Psoas muscle (tissue), 8 donors: Measurements from ENCODE around the gene RSKR. TPM values are rescaled to one million over a fixed set of nuclear protein-coding genes. Genes with fewer than 3 reads are reported as not detected.
A peak's percentile ranks its signal among the peaks of the same experiment; 100 is the strongest.

ENCODE experiments used
- ATAC-seq, 4 donors: fragments of 200-7000 bp; cut with Tn5 transposase; one replicate each; pipeline ENCODE4 v1.9.1; 2020; ENCODE audit warnings: moderate library complexity in 3 of 4, mild to moderate bottlenecking in 2 of 4
- DNase-seq, 2 donors: peaks; one replicate each; pipeline ENCODE4 v3.0.0-alpha.2; 2020
- H3K27ac ChIP-seq: fragments of 200-600 bp; one replicate; pipeline ENCODE4 v1.8.0; 2022
- H3K27me3 ChIP-seq, 3 donors: fragments of 200-600 bp in 1 of 3; one replicate each; pipeline versions ENCODE4 v1.6.1 to v1.8.0; 2013 to 2022; ENCODE audit warnings: low read length in 2 of 3, mild to moderate bottlenecking in 2 of 3, moderate library complexity in 1 of 3; ENCODE audit not compliant: insufficient read depth in 3 of 3
- H3K36me3 ChIP-seq, 2 donors: fragments of 200-600 bp in 1 of 2; one replicate each; pipeline versions ENCODE4 v1.6.1 to v1.8.0; 2013 to 2022; ENCODE audit warnings: low read depth in 1 of 2, mild to moderate bottlenecking in 1 of 2, moderate library complexity in 1 of 2; ENCODE audit not compliant: insufficient read depth in 1 of 2
- H3K4me1 ChIP-seq: fragments of 200-600 bp; one replicate; pipeline ENCODE4 v1.8.0; 2022
- H3K4me3 ChIP-seq: fragments of 200-600 bp; one replicate; pipeline ENCODE4 v1.8.0; 2022; ENCODE audit warnings: mild to moderate bottlenecking
- H3K9me3 ChIP-seq: fragments of 200-600 bp; one replicate; pipeline ENCODE4 v1.8.0; 2022
- WGBS, 3 donors: extraction: QIAGEN DNeasy Blood & Tissue Kit; methylation state at CpG; one replicate each; pipeline versions ENCODE4 v1.1.6 to v1.1.7; 2013; 5-methylcytosine and 5-hydroxymethylcytosine counted together
- intact Hi-C, 2 donors: fragments of 100-400 bp; cut with DNase I; formaldehyde crosslinking; loops; one replicate each; pipeline versions ENCODE4 v1.11.0 to v1.14.2; 2022
- polyA plus RNA-seq, 3 donors: library from polyadenylated mRNA; stranded (reverse); fragments of 200-250 nt; gene quantifications; one replicate each; pipeline ENCODE4 v1.2.3, GENCODE V29; 2013
- total RNA-seq, 4 donors: library from RNA; stranded (reverse); fragmentation: NEBNext Ultra II Directional in 2 of 4; extraction: Animal tissue kit (Norgen Biotek cat#: 25700) in 2 of 4; gene quantifications; one replicate each; pipeline versions ENCODE4 v1.2.1 to v1.2.4, GENCODE V29; 2021 to 2023
- TF ChIP-seq, protein P1 (sequence below): fragments of 200-600 bp; IDR thresholded peaks from one replicate; pipeline ENCODE4 v1.8.0; 2022; ENCODE audit warnings: antibody characterized with exemption
- donor health status: healthy with polysubstance abuse.
- donor health status: DM: no; HTN: no; CAD: no; lungs with moderate emphysema.
- donor health status: Bipolar disorder and iron deficiency.
- donor health status: healthy.
- donor health status: DM: yes; HTN: yes; CAD: no.
- donor health status: DM: no; HTN: no; CAD: no.
- donor health status: DM: no; HTN: no; CAD: no.
- donor health status: DM: yes; HTN: yes; CAD: no.

Gene RSKR
- total and polyA plus RNA-seq, 7 donors = 2.0 to 7.6 (median 4.3) TPM

DNA sequence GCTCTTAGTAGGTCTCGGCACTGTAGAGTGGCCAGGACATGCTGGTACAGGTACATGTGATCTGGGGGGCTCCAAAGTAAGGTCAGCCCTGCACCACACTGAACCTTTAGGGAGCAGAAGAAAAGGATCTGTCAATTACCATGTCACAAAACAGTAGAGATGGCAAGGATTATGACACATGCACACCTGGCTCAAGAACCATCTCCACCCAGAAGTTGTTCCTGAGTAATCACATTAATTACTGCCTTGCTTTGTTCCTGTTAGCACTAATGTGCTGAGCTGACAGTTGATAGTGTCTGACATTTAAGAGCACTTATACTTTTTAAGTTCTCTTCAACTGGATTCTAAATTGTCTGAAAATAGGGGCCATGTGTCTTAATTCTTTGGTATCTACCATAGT lies 21.5 kb upstream of the RSKR start:
- H3K36me3 ChIP-seq = peaks cover 44 to 100% of the 10 kb centered on the region in 2 donors
- intact Hi-C loops = no loop called here
- WGBS, 3 donors = 88 to 100% (median 93%) methylated on average over 1 of the region's 1 CpG

GRCh38 chr17:28634206-28634865 lies 20.4 kb upstream of the RSKR start:
- Histone ChIP-seq H3K4me1 (no peaks in the 10 kb centered on the region), H3K36me3 (peaks cover 41 to 100% of the 10 kb centered on the region in 2 donors), H3K4me3 (no peak overlapping the region), H3K27me3 (no peaks in the 10 kb centered on the region), H3K27ac (no peak overlapping the region), H3K9me3 (no peaks in the 10 kb centered on the region)
- 85 to 89% (median 86%) methylated on average over 14 of the region's 14 CpGs for WGBS, 3 donors
- TF ChIP-seq, protein P1, sequence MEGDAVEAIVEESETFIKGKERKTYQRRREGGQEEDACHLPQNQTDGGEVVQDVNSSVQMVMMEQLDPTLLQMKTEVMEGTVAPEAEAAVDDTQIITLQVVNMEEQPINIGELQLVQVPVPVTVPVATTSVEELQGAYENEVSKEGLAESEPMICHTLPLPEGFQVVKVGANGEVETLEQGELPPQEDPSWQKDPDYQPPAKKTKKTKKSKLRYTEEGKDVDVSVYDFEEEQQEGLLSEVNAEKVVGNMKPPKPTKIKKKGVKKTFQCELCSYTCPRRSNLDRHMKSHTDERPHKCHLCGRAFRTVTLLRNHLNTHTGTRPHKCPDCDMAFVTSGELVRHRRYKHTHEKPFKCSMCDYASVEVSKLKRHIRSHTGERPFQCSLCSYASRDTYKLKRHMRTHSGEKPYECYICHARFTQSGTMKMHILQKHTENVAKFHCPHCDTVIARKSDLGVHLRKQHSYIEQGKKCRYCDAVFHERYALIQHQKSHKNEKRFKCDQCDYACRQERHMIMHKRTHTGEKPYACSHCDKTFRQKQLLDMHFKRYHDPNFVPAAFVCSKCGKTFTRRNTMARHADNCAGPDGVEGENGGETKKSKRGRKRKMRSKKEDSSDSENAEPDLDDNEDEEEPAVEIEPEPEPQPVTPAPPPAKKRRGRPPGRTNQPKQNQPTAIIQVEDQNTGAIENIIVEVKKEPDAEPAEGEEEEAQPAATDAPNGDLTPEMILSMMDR = no peak
- ATAC-seq = no peak
- no peak for DNase-seq
- intact Hi-C loops = no loop called here

More for the DNA sequence above, 21.5 kb upstream of the RSKR start:
- H3K4me1 ChIP-seq = no peaks in the 10 kb centered on the region
- no peak for DNase-seq
- TF ChIP-seq, protein P1 = no peak
- H3K9me3 ChIP-seq = no peaks in the 10 kb centered on the region
- no peak overlapping the region for H3K4me3 ChIP-seq
- H3K27me3 ChIP-seq = no peaks in the 10 kb centered on the region
- no peak for ATAC-seq
- H3K27ac ChIP-seq = no peak overlapping the region

DNA sequence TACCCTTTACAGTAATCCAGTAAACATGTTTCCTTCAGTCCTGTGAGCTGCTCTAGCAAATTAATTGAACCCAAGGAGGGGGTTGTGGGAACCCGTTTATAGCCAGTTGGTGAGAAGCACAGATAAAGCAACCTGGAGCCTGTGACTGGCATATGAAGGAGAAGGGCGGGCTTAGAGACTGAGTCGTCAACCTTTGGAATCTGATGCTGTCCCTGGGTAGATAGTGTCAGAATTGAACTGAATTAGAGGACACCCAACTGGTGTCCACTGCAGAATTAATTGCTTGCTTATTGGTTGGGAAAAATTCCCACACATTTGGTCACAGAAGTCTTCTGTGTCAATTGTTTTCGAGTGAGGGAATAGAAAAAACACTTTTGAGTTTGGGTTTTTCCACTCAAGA lies 12.8 kb upstream of the RSKR start:
- no peak for ATAC-seq
- TF ChIP-seq, protein P1 = no peak
- DNase-seq = no peak
- Histone ChIP-seq H3K4me1 (no peaks in the 10 kb centered on the region), H3K27me3 (no peaks in the 10 kb centered on the region), H3K27ac (no peak overlapping the region), H3K9me3 (no peaks in the 10 kb centered on the region), H3K36me3 (peaks cover 21 to 96% of the 10 kb centered on the region in 2 donors), H3K4me3 (no peak overlapping the region)
- WGBS, 3 donors = 78 to 89% (median 89%) methylated on average over 4 of the region's 4 CpGs
- intact Hi-C loops = no loop called here

DNA sequence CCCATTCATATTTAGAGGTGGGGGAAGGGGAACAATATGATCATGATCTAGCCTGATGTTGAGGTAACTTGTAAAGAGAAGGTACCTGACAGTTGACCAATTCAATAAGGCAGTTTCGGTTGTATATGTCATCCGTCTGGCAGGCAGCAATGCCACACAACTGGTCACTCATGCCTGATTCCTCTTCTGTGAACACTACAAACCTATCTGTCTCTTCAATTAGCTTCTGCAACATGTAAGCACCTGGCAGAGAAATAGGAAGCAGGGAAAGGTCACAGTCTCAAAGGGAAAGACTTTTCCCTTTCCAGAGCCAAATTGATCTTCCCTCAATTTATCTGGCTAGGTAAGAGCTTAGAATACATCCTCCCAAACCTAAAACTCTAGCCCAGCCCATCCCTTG lies 10.2 kb upstream of the RSKR start:
- no peak for DNase-seq
- WGBS, 3 donors = 61 to 80% (median 71%) methylated on average over 2 of the region's 2 CpGs
- Histone ChIP-seq H3K9me3 (no peaks in the 10 kb centered on the region), H3K27ac (peak overlapping the region; percentile 69), H3K36me3 (peaks cover 30 to 96% of the 10 kb centered on the region in 2 donors), H3K4me1 (no peaks in the 10 kb centered on the region), H3K27me3 (no peaks in the 10 kb centered on the region), H3K4me3 (no peak overlapping the region)
- TF ChIP-seq, protein P1 = no peak
- intact Hi-C loops = no loop called here
- peak in 3 of 4 donors; percentile 20 to 25 (median 22) for ATAC-seq

DNA sequence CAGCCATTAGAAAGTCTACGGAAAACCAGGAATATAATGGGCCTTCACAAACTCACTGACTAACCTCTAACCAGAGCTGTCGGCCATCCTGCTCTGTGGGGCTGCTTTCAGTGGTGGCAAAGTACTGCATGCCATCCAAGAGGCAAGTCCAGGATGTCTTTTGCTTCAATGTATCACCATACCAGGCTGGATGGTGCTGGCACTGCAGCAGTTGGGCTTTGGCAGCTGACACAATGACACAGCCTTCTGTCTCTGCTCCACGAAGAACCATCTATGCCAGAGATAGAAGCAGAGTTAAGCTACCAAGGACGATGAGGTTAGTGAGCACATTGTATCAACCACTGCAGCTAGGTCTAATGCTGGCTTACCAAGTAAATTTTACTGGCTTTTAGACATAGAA lies 9.7 kb upstream of the RSKR start:
- no peaks in the 10 kb centered on the region for H3K9me3 ChIP-seq
- peak overlapping the region; percentile 69 for H3K27ac ChIP-seq
- H3K36me3 ChIP-seq = peaks cover 30 to 96% of the 10 kb centered on the region in 2 donors
- DNase-seq (peak in 1 of 2 donors; percentile 67), ATAC-seq (peak; percentile 83 to 94 (median 92))
- intact Hi-C loops = no loop called here
- WGBS, 3 donors = 42 to 60% (median 50%) methylated on average over 4 of the region's 4 CpGs
- H3K27me3 ChIP-seq = no peaks in the 10 kb centered on the region
- H3K4me3 ChIP-seq = no peak overlapping the region
- TF ChIP-seq, protein P1 = no peak
- no peaks in the 10 kb centered on the region for H3K4me1 ChIP-seq
